Tibial nerve (tissue), 4 donors: Measurements from ENCODE around the gene USP13. TPM values are rescaled to one million over a fixed set of nuclear protein-coding genes. Genes with fewer than 3 reads are reported as not detected.

Experiments used
- DNase-seq, 2 donors: peaks; one replicate each; pipeline ENCODE4 v3.0.0-alpha.2; 2019; ENCODE audit warnings: low spot score in 2 of 2
- H3K27ac ChIP-seq, 4 donors: fragments of 200-600 bp; sonication (generic) in 3 of 4; one replicate each; pipeline ENCODE4 v1.5.1; 2017 to 2019; ENCODE audit warnings: mild to moderate bottlenecking in 1 of 4
- H3K27me3 ChIP-seq, 2 donors: fragments of 200-600 bp; sonication (generic) in 1 of 2; one replicate each; pipeline versions ENCODE4 v1.5.1 to v1.6.0; 2017 to 2019
- H3K36me3 ChIP-seq, 3 donors: fragments of 200-600 bp; sonication (generic); one replicate each; pipeline ENCODE4 v1.5.1; 2018 to 2019
- H3K4me1 ChIP-seq, 4 donors: fragments of 200-600 bp; sonication (generic) in 3 of 4; one replicate each; pipeline ENCODE4 v1.5.1; 2017 to 2019
- H3K4me3 ChIP-seq, 4 donors: fragments of 200-600 bp; sonication (generic) in 3 of 4; one replicate each; pipeline ENCODE4 v1.5.1; 2017 to 2019; ENCODE audit warnings: mild to moderate bottlenecking in 1 of 4, moderate library complexity in 1 of 4
- H3K9me3 ChIP-seq, 4 donors: fragments of 200-600 bp; sonication (generic) in 3 of 4; one replicate each; pipeline ENCODE4 v1.5.1; 2017 to 2019
- CTCF ChIP-seq, 5 experiments: fragments of 200-600 bp in 3 of 5; fragments of 450-650 bp in 2 of 5; sonication (generic) in 3 of 5; IDR thresholded peaks; one replicate each; pipeline ENCODE4 v1.5.1; 2016 to 2019; ENCODE audit warnings: antibody characterized with exemption in 5 of 5, mild to moderate bottlenecking in 3 of 5, moderate library complexity in 2 of 5
- EP300 ChIP-seq, 2 donors: sonication (generic); formaldehyde crosslinking; IDR thresholded peaks; one replicate each; pipeline ENCODE4 v1.6.1; 2017; ENCODE audit warnings: antibody characterized with exemption in 2 of 2, mild to moderate bottlenecking in 1 of 2
- POLR2A ChIP-seq, 2 donors: fragments of 450-650 bp; IDR thresholded peaks; one replicate each; pipeline ENCODE4 v1.6.1; 2017; ENCODE audit warnings: antibody characterized with exemption in 2 of 2, mild to moderate bottlenecking in 2 of 2, moderate library complexity in 2 of 2
- WGBS, 2 donors: methylation state at CpG; one replicate each; pipeline ENCODE4 v1.1.5; 2018; 5-methylcytosine and 5-hydroxymethylcytosine counted together
- total RNA-seq, 4 donors: library from RNA; depleted of rRNA; stranded (reverse); fragments of >200 nt; gene quantifications; one replicate each; pipeline ENCODE4 v1.1.0, GENCODE V29; 2016

The USP13 gene
- total RNA-seq, 4 donors from 2014 or later = 9.8 to 16.7 (median 14.2) TPM

GRCh38 chr3:179716811-179717210, 64.0 kb downstream of the USP13 start:
- H3K27ac ChIP-seq = peak overlapping the region in 1 of 4 donors; percentile 68

GRCh38 chr3:179717219-179717618, 64.4 kb downstream of the USP13 start:
- Histone ChIP-seq H3K9me3 (no peaks in the 10 kb centered on the region), H3K4me3 (no peak overlapping the region), H3K4me1 (peaks cover 0 to 7% (median 0%) of the 10 kb centered on the region in 4 donors), H3K27ac (peak overlapping the region in 1 of 4 donors; percentile 68), H3K27me3 (no peaks in the 10 kb centered on the region), H3K36me3 (peaks cover 0 to 15% (median 0%) of the 10 kb centered on the region in 3 donors)
- WGBS, 2 donors = 84 to 92% methylated on average over 1 of the region's 1 CpG
- TF ChIP-seq CTCF (IDR thresholded peaks at IDR 0.05) = no peak
- DNase-seq = no peak

More at GRCh38 chr3:179716811-179717210, 64.0 kb downstream of the USP13 start:
- Histone ChIP-seq H3K36me3 (peaks cover 0 to 11% (median 0%) of the 10 kb centered on the region in 3 donors), H3K4me1 (peaks cover 0 to 7% (median 0%) of the 10 kb centered on the region in 4 donors), H3K9me3 (no peaks in the 10 kb centered on the region), H3K27me3 (no peaks in the 10 kb centered on the region), H3K4me3 (no peak overlapping the region)
- TF ChIP-seq CTCF (IDR thresholded peaks at IDR 0.05) = no peak
- TF ChIP-seq EP300 (IDR thresholded peaks at IDR 0.05) = no peak
- no peak for TF ChIP-seq POLR2A (IDR thresholded peaks at IDR 0.05)
- DNase-seq = no peak
- WGBS, 2 donors = 35 to 39% methylated on average over 2 of the region's 2 CpGs

- Histone ChIP-seq H3K27ac (no peak overlapping the region), H3K27me3 (no peaks in the 10 kb centered on the region), H3K36me3 (peaks cover 0 to 17% (median 0%) of the 10 kb centered on the region in 3 donors), H3K4me3 (no peak overlapping the region), H3K4me1 (peaks cover 0 to 7% (median 0%) of the 10 kb centered on the region in 4 donors), H3K9me3 (no peaks in the 10 kb centered on the region)
- TF ChIP-seq POLR2A (IDR thresholded peaks at IDR 0.05) = no peak
- 86 to 89% methylated on average over 10 of the region's 10 CpGs for WGBS, 2 donors
- DNase-seq = no peak
Measured at GRCh38 chr3:179719048-179719734, 66.4 kb downstream of the USP13 start.

GRCh38 chr3:179720196-179720595, 67.4 kb downstream of the USP13 start:
- Histone ChIP-seq H3K27me3 (no peaks in the 10 kb centered on the region), H3K9me3 (no peaks in the 10 kb centered on the region), H3K36me3 (peaks cover 0 to 17% (median 0%) of the 10 kb centered on the region in 3 donors), H3K4me3 (no peak overlapping the region), H3K27ac (no peak overlapping the region), H3K4me1 (peaks cover 0 to 7% (median 0%) of the 10 kb centered on the region in 4 donors)
- DNase-seq = no peak
- TF ChIP-seq EP300 (IDR thresholded peaks at IDR 0.05) (no peak), CTCF (IDR thresholded peaks at IDR 0.05) (no peak), POLR2A (IDR thresholded peaks at IDR 0.05) (no peak)
- WGBS, 2 donors = 52 to 59% methylated on average over 8 of the region's 8 CpGs

GRCh38 chr3:179723617-179724016, 70.8 kb downstream of the USP13 start:
- Histone ChIP-seq H3K27me3 (no peaks in the 10 kb centered on the region), H3K4me3 (no peak overlapping the region), H3K27ac (no peak overlapping the region), H3K36me3 (peaks cover 0 to 17% (median 0%) of the 10 kb centered on the region in 3 donors), H3K4me1 (no peaks in the 10 kb centered on the region), H3K9me3 (no peaks in the 10 kb centered on the region)
- no peak for TF ChIP-seq EP300 (IDR thresholded peaks at IDR 0.05)
- no peak for TF ChIP-seq POLR2A (IDR thresholded peaks at IDR 0.05)
- no peak for TF ChIP-seq CTCF (IDR thresholded peaks at IDR 0.05)
- DNase-seq = no peak
